HEK293 (cell line): ENCODE measurements around the gene TULP1.

Experiments used
- CTCF ChIP-seq: fragments of 450-650 bp; formaldehyde crosslinking; IDR thresholded peaks from 2 replicates; pipeline ENCODE4 v1.5.1; 2016; ENCODE audit warnings: missing biosample characterization, missing genetic modification characterization
- ELK4 ChIP-seq: IDR thresholded peaks from 2 replicates; pipeline ENCODE4 v1.6.1; 2011; ENCODE audit warnings: mild to moderate bottlenecking, low read depth, low read length, borderline replicate concordance
- KLF10 ChIP-seq: fragments of 450-650 bp; IDR thresholded peaks from 2 replicates; pipeline ENCODE4 v1.5.1; 2018; ENCODE audit warnings: missing biosample characterization, mild to moderate bottlenecking, missing genetic modification characterization
- PATZ1 ChIP-seq: fragments of 450-650 bp; formaldehyde crosslinking; IDR thresholded peaks from 2 replicates; pipeline ENCODE4 v1.5.1; 2016; ENCODE audit warnings: missing biosample characterization, missing genetic modification characterization
- ZNF10 ChIP-seq: fragments of 450-650 bp; formaldehyde crosslinking; IDR thresholded peaks from 2 replicates; pipeline ENCODE4 v1.5.1; 2017; ENCODE audit warnings: missing biosample characterization, missing genetic modification characterization
- ZNF19 ChIP-seq: fragments of 450-650 bp; formaldehyde crosslinking; IDR thresholded peaks from 2 replicates; pipeline ENCODE4; 2016; ENCODE audit warnings: missing biosample characterization, missing genetic modification characterization, low read depth
- ZNF274 ChIP-seq, 2 experiments: fragments of 200-500 bp in 1 of 2; fragments of 450-650 bp in 1 of 2; sonication (Bioruptor generic) in 1 of 2; formaldehyde crosslinking in 1 of 2; IDR thresholded peaks; 2 replicates each; pipeline versions ENCODE4 v1.5.1 to v1.6.1; 2014 to 2016; ENCODE audit warnings: borderline replicate concordance in 1 of 2, inconsistent platforms in 1 of 2, low read length in 1 of 2, missing biosample characterization in 1 of 2, missing genetic modification characterization in 1 of 2
- ZNF473 ChIP-seq: fragments of 450-650 bp; formaldehyde crosslinking; IDR thresholded peaks from 2 replicates; pipeline ENCODE4 v1.5.1; 2017; ENCODE audit warnings: missing biosample characterization, missing genetic modification characterization
- ZNF521 ChIP-seq: fragments of 450-650 bp; formaldehyde crosslinking; IDR thresholded peaks from 2 replicates; pipeline ENCODE4 v1.5.1; 2017; ENCODE audit warnings: missing biosample characterization, mild to moderate bottlenecking, missing genetic modification characterization
- ZNF549 ChIP-seq: fragments of 450-650 bp; IDR thresholded peaks from 2 replicates; pipeline ENCODE4 v1.5.1; 2018; ENCODE audit warnings: missing biosample characterization, missing genetic modification characterization, mild to moderate bottlenecking, inconsistent platforms, moderate library complexity
- ZNF580 ChIP-seq: fragments of 450-650 bp; formaldehyde crosslinking; IDR thresholded peaks from 2 replicates; pipeline ENCODE4 v1.5.1; 2016; ENCODE audit warnings: missing biosample characterization, missing genetic modification characterization

- no peak for TF ChIP-seq PATZ1 (tag by site-specific recombination)
- TF ChIP-seq CTCF (tag by site-specific recombination), result no peak
- TF ChIP-seq ZNF521 (tag by site-specific recombination), result no peak
- no peak for TF ChIP-seq ZNF549 (tag by site-specific recombination)
- no peak for TF ChIP-seq ZNF10 (tag by site-specific recombination)
- TF ChIP-seq ELK4, result no peak
- no peak for TF ChIP-seq ZNF274 (IDR thresholded peaks at IDR 0.05; ENCODE audit: low read length)
- no peak for TF ChIP-seq ZNF274 (tag by site-specific recombination; IDR thresholded peaks at IDR 0.05; ENCODE audit: borderline replicate concordance)
- no peak for TF ChIP-seq ZNF19 (tag by site-specific recombination)
- TF ChIP-seq ZNF580 (tag by site-specific recombination), result no peak
- TF ChIP-seq ZNF473 (tag by site-specific recombination), result no peak
- no peak for TF ChIP-seq KLF10
Observed at GRCh38 chr6:35495258-35496035, 17.2 kb downstream of the TULP1 start.
